Breast epithelium (tissue), 4 donors: ENCODE results near the gene IRAK1. TPM values are rescaled to one million over a fixed set of nuclear protein-coding genes. Genes with fewer than 3 reads are reported as not detected.

Experiments
- DNase-seq, 2 donors: peaks; one replicate each; pipeline ENCODE4 v3.0.0-alpha.2; 2019; ENCODE audit warnings: low spot score in 2 of 2
- H3K27ac ChIP-seq, 2 donors: fragments of 200-600 bp; sonication (generic) in 1 of 2; one replicate each; pipeline ENCODE4 v1.5.1; 2016 to 2019; ENCODE audit warnings: mild to moderate bottlenecking in 1 of 2
- H3K27me3 ChIP-seq, 2 donors: fragments of 200-600 bp; sonication (generic) in 1 of 2; one replicate each; pipeline versions ENCODE4 v1.5.1 to v1.6.0; 2017 to 2019; ENCODE audit warnings: control low read depth in 1 of 2, mild to moderate bottlenecking in 1 of 2
- H3K36me3 ChIP-seq: fragments of 200-600 bp; one replicate; pipeline ENCODE4 v1.5.1; 2019
- H3K4me1 ChIP-seq, 2 donors: fragments of 200-600 bp; sonication (generic); one replicate each; pipeline ENCODE4 v1.5.1; 2016 to 2019; ENCODE audit warnings: control low read depth in 1 of 2
- H3K4me3 ChIP-seq, 3 donors: fragments of 200-600 bp; sonication (generic); 1 replicate in 2 of 3; 2 replicates in 1 of 3; pipeline ENCODE4 v1.5.1; 2016 to 2019; ENCODE audit warnings: mild to moderate bottlenecking in 3 of 3, moderate library complexity in 2 of 3
- H3K9me3 ChIP-seq, 2 donors: fragments of 200-600 bp; sonication (generic) in 1 of 2; one replicate each; pipeline ENCODE4 v1.5.1; 2016 to 2019; ENCODE audit warnings: control low read depth in 1 of 2
- POLR2A ChIP-seq: fragments of 450-650 bp; IDR thresholded peaks from one replicate; pipeline ENCODE4 v1.6.1; 2016; ENCODE audit warnings: antibody characterized with exemption, mild to moderate bottlenecking, moderate library complexity
- POLR2AphosphoS5 ChIP-seq, 3 donors: sonication (generic); formaldehyde crosslinking; IDR thresholded peaks; one replicate each; pipeline ENCODE4 v1.6.1; 2017; ENCODE audit warnings: antibody characterized with exemption in 3 of 3
- intact Hi-C: fragments of 100-400 bp; cut with DNase I; formaldehyde crosslinking; loops from one replicate; pipeline ENCODE4 v1.15.1; 2023; ENCODE audit warnings: low total_unique reads
- total RNA-seq, 3 donors: library from RNA; depleted of rRNA; stranded (reverse); fragments of >200 nt; gene quantifications; one replicate each; pipeline ENCODE4 v1.1.0, GENCODE V29; 2016
- TF ChIP-seq, protein P1 (sequence below), 3 donors: fragments of 450-650 bp; IDR thresholded peaks; one replicate each; pipeline ENCODE4 v1.5.1; 2016 to 2017; ENCODE audit warnings: antibody characterized with exemption in 3 of 3, mild to moderate bottlenecking in 3 of 3, moderate library complexity in 3 of 3

The IRAK1 gene
- total RNA-seq, 3 donors from 2014 or later = 43.7 to 66.2 (median 50.8) TPM

- Histone ChIP-seq H3K9me3 (no peaks in the 10 kb centered on the region), H3K27me3 (peaks cover 0 to 4% of the 10 kb centered on the region in 2 donors), H3K4me3 (peak overlapping the region; percentile 73 to 91 (median 82)), H3K4me1 (peaks cover 0 to 8% of the 10 kb centered on the region in 2 donors), H3K27ac (peak overlapping the region; percentile 99 to 100), H3K36me3 (no peaks in the 10 kb centered on the region)
- TF ChIP-seq, protein P1, sequence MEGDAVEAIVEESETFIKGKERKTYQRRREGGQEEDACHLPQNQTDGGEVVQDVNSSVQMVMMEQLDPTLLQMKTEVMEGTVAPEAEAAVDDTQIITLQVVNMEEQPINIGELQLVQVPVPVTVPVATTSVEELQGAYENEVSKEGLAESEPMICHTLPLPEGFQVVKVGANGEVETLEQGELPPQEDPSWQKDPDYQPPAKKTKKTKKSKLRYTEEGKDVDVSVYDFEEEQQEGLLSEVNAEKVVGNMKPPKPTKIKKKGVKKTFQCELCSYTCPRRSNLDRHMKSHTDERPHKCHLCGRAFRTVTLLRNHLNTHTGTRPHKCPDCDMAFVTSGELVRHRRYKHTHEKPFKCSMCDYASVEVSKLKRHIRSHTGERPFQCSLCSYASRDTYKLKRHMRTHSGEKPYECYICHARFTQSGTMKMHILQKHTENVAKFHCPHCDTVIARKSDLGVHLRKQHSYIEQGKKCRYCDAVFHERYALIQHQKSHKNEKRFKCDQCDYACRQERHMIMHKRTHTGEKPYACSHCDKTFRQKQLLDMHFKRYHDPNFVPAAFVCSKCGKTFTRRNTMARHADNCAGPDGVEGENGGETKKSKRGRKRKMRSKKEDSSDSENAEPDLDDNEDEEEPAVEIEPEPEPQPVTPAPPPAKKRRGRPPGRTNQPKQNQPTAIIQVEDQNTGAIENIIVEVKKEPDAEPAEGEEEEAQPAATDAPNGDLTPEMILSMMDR (IDR thresholded peaks at IDR 0.05) = no peak
- no peak for TF ChIP-seq POLR2A
- no peak for TF ChIP-seq POLR2AphosphoS5 (IDR thresholded peaks at IDR 0.05)
- intact Hi-C loops = no loop called here
- DNase-seq = no peak
These were observed 46.3 kb downstream of the IRAK1 start for GRCh38 chrX:153973127-153974002.

GRCh38 chrX:153972368-153973126, 47.2 kb downstream of the IRAK1 start, which contains the start of gene TMEM187:
TSS of gene TMEM187 (plus strand) at chrX:153972754. CDS start at chrX:153982063, 9,309 bp downstream.
- peak within 1 kb of the TSS; percentile 73 to 91 (median 82) for H3K4me3 ChIP-seq
- peaks cover 0 to 9% of the 10 kb centered on the region in 2 donors for H3K27me3 ChIP-seq
- DNase-seq = peak; percentile 77 to 78
- H3K27ac ChIP-seq = peak within 1 kb of the TSS; percentile 99 to 100
- no peaks in the 10 kb centered on the region for H3K9me3 ChIP-seq
- peaks cover 0 to 8% of the 10 kb centered on the region in 2 donors for H3K4me1 ChIP-seq
- intact Hi-C loops = no loop called here
- H3K36me3 ChIP-seq = no peaks in the 10 kb centered on the region
- TF ChIP-seq, protein P1 (IDR thresholded peaks at IDR 0.05) = no peak
- TF ChIP-seq POLR2A (peak; percentile 26), POLR2AphosphoS5 (IDR thresholded peaks at IDR 0.05) (peak in 1 of 3 donors; percentile 53)

GRCh38 chrX:153971450-153972367, 48.0 kb downstream of the IRAK1 start, which contains the start of gene HCFC1:
TSS of gene HCFC1 (minus strand) at chrX:153971818. CDS start at chrX:153970840, 978 bp downstream.
- DNase-seq = peak; percentile 87 to 95
- TF ChIP-seq, protein P1 (IDR thresholded peaks at IDR 0.05) = no peak
- peak; percentile 39 to 70 (median 46) for TF ChIP-seq POLR2AphosphoS5 (IDR thresholded peaks at IDR 0.05)
- TF ChIP-seq POLR2A = peak; percentile 45
- Histone ChIP-seq H3K27ac (peak within 1 kb of the TSS; percentile 99 to 100), H3K4me1 (peaks cover 0 to 15% of the 10 kb centered on the region in 2 donors), H3K9me3 (no peaks in the 10 kb centered on the region), H3K4me3 (peak within 1 kb of the TSS; percentile 73 to 91 (median 82)), H3K36me3 (no peaks in the 10 kb centered on the region), H3K27me3 (peaks cover 0 to 12% of the 10 kb centered on the region in 2 donors)
- intact Hi-C loops = no loop called here

GRCh38 chrX:153971124-153971449, 48.6 kb downstream of the IRAK1 start:
- H3K4me1 ChIP-seq = peaks cover 0 to 15% of the 10 kb centered on the region in 2 donors
- peak; percentile 80 to 90 for DNase-seq

More at GRCh38 chrX:153971124-153971449, 48.6 kb downstream of the IRAK1 start:
- TF ChIP-seq POLR2AphosphoS5 (IDR thresholded peaks at IDR 0.05) (peak in 1 of 3 donors; percentile 37), POLR2A (no peak)
- TF ChIP-seq, protein P1 (IDR thresholded peaks at IDR 0.05) = no peak
- intact Hi-C loops = no loop called here
- Histone ChIP-seq H3K4me3 (peak overlapping the region; percentile 73 to 91 (median 82)), H3K27me3 (peaks cover 0 to 18% of the 10 kb centered on the region in 2 donors), H3K36me3 (no peaks in the 10 kb centered on the region), H3K9me3 (no peaks in the 10 kb centered on the region), H3K27ac (peak overlapping the region; percentile 99 to 100)
